Activated CD4-positive, CD25-positive, alpha-beta regulatory T cell treated with anti-CD3 and anti-CD28 coated beads, Interleukin-2, amount 50 U/mL, for 72 hours (primary cell): ENCODE results near the gene SFXN3.

Experiments
- DNase-seq: peaks from one replicate; pipeline ENCODE4 v3.0.0; 2021

The SFXN3 gene

GRCh38 chr10:101038484-101038883 lies 7.5 kb downstream of the SFXN3 start:
- DNase-seq, result no peak

GRCh38 chr10:101040061-101040460 lies 9.0 kb downstream of the SFXN3 start:
- no peak for DNase-seq

- DNase-seq, result no peak
These were observed 9.8 kb downstream of the SFXN3 start for GRCh38 chr10:101040851-101041250.

- no peak for DNase-seq
These were observed 10.3 kb downstream of the SFXN3 start for GRCh38 chr10:101041252-101041761.

- DNase-seq, result no peak
These were observed 11.1 kb downstream of the SFXN3 start for GRCh38 chr10:101042118-101042517.

- DNase-seq, result peak; percentile 91
These were observed 11.8 kb downstream of the SFXN3 start for GRCh38 chr10:101042667-101043362.

GRCh38 chr10:101043363-101043707 lies 12.3 kb downstream of the SFXN3 start:
- DNase-seq, result no peak

GRCh38 chr10:101044117-101044516 lies 13.1 kb downstream of the SFXN3 start:
- DNase-seq, result no peak

GRCh38 chr10:101046332-101047238 lies 15.6 kb downstream of the SFXN3 start:
- DNase-seq, result no peak

- no peak for DNase-seq
These were observed 16.2 kb downstream of the SFXN3 start for GRCh38 chr10:101047268-101047667.

GRCh38 chr10:101047961-101048892 lies 17.2 kb downstream of the SFXN3 start:
- DNase-seq, result no peak

GRCh38 chr10:101050208-101051069 lies 19.4 kb downstream of the SFXN3 start:
- DNase-seq, result peak; percentile 82

GRCh38 chr10:101052285-101052684 lies 21.3 kb downstream of the SFXN3 start:
- DNase-seq, result no peak

- DNase-seq, result no peak
These were observed 22.5 kb downstream of the SFXN3 start for GRCh38 chr10:101053516-101053915.

- DNase-seq, result no peak
These were observed 23.3 kb downstream of the SFXN3 start for GRCh38 chr10:101054351-101054750.

GRCh38 chr10:101054876-101055275 lies 23.8 kb downstream of the SFXN3 start:
- no peak for DNase-seq

GRCh38 chr10:101055411-101055810 lies 24.4 kb downstream of the SFXN3 start:
- no peak for DNase-seq

- DNase-seq, result no peak
These were observed 25.5 kb downstream of the SFXN3 start for GRCh38 chr10:101056365-101057151.

- peak; percentile 94 for DNase-seq
These were observed 29.3 kb downstream of the SFXN3 start for GRCh38 chr10:101060036-101060950.
